GM23338 (cell line): ENCODE data around the gene CACNA1D. TPM values are rescaled to one million over a fixed set of nuclear protein-coding genes. Genes with fewer than 3 reads are reported as not detected.

Experiments used
- ATAC-seq: fragments of 200-7000 bp; cut with Tn5 transposase; 3 replicates; pipeline ENCODE4 v1.9.1; 2020
- DNase-seq: peaks from one replicate; pipeline ENCODE4 v3.0.0-alpha.2; 2015; ENCODE audit warnings: low spot score
- H2AFZ ChIP-seq: fragments of 200-600 bp; sonication (generic); 2 replicates; pipeline ENCODE4 v1.8.0; 2016; ENCODE audit warnings: antibody characterized with exemption, mild to moderate bottlenecking, moderate library complexity
- H3F3A ChIP-seq: fragments of 200-600 bp; sonication (generic); replicated peaks from 2 replicates; pipeline ENCODE4 v1.8.0; 2017; ENCODE audit warnings: antibody characterized with exemption, mixed run types, low read depth
- H3K27ac ChIP-seq: fragments of 200-600 bp; sonication (generic); 2 replicates; pipeline ENCODE4 v1.6.1; 2016; ENCODE audit warnings: low read depth
- H3K27me3 ChIP-seq: fragments of 200-600 bp; sonication (generic); 2 replicates; pipeline ENCODE4 v1.8.0; 2016; ENCODE audit warnings: mild to moderate bottlenecking, mixed run types, moderate library complexity; ENCODE audit not compliant: insufficient read depth
- H3K36me3 ChIP-seq: fragments of 200-600 bp; sonication (generic); 2 replicates; pipeline ENCODE4 v1.8.0; 2016; ENCODE audit warnings: mild to moderate bottlenecking; ENCODE audit not compliant: insufficient read depth
- H3K4me1 ChIP-seq: fragments of 200-600 bp; sonication (generic); 2 replicates; pipeline ENCODE4 v1.8.0; 2016; ENCODE audit warnings: mild to moderate bottlenecking, moderate library complexity; ENCODE audit not compliant: insufficient read depth
- H3K4me2 ChIP-seq: fragments of 200-600 bp; sonication (generic); 2 replicates; pipeline ENCODE4 v1.7.1; 2017; ENCODE audit warnings: mixed run types
- H3K4me3 ChIP-seq: fragments of 200-600 bp; sonication (generic); 2 replicates; pipeline ENCODE4 v1.6.1; 2016; ENCODE audit warnings: mixed run types
- H3K79me2 ChIP-seq: fragments of 200-600 bp; sonication (generic); replicated peaks from 2 replicates; pipeline ENCODE4 v1.8.0; 2017; ENCODE audit warnings: mild to moderate bottlenecking; ENCODE audit not compliant: insufficient read depth
- H3K9me2 ChIP-seq: fragments of 200-600 bp; sonication (generic); 2 replicates; pipeline ENCODE4 v1.8.0; 2017; ENCODE audit not compliant: insufficient read depth
- H4K20me1 ChIP-seq: fragments of 200-600 bp; sonication (generic); replicated peaks from 2 replicates; pipeline ENCODE4 v1.8.0; 2017; ENCODE audit warnings: mild to moderate bottlenecking; ENCODE audit not compliant: insufficient read depth
- H3K27ac Mint-ChIP-seq: 2 replicates; pipeline ENCODE4 v1.8.0; 2020; ENCODE audit warnings: inconsistent platforms, mild to moderate bottlenecking, moderate library complexity, mixed read lengths
- H3K27me3 Mint-ChIP-seq: 3 replicates; pipeline ENCODE4 v1.8.0; 2022; ENCODE audit warnings: low read depth, mild to moderate bottlenecking, moderate library complexity, mixed read lengths, inconsistent platforms; ENCODE audit not compliant: insufficient read depth, poor library complexity
- H3K36me3 Mint-ChIP-seq: 3 replicates; pipeline ENCODE4 v1.8.0; 2021; ENCODE audit warnings: low read depth, mild to moderate bottlenecking, inconsistent platforms, moderate library complexity, mixed read lengths
- H3K4me1 Mint-ChIP-seq: 3 replicates; pipeline ENCODE4 v1.8.0; 2020; ENCODE audit warnings: mild to moderate bottlenecking, inconsistent platforms, mixed read lengths
- H3K4me3 Mint-ChIP-seq: 3 replicates; pipeline ENCODE4 v1.8.0; 2021; ENCODE audit warnings: moderate library complexity, mild to moderate bottlenecking, inconsistent platforms, mixed read lengths
- H3K9me3 Mint-ChIP-seq: 3 replicates; pipeline ENCODE4 v1.8.0; 2020; ENCODE audit warnings: moderate library complexity, mild to moderate bottlenecking, inconsistent platforms, mixed read lengths
- CREB1 ChIP-seq: fragments of 250-450 bp; sonication (Bioruptor Pico); IDR thresholded peaks from 2 replicates; pipeline ENCODE4 v1.5.0; 2020; ENCODE audit warnings: low read depth, mild to moderate bottlenecking, moderate library complexity
- CTCF ChIP-seq, 2 experiments: fragments of 200-600 bp in 1 of 2; sonication (generic) in 1 of 2; conservative IDR thresholded peaks; 2 replicates each; pipeline versions ENCODE4 v1.5.1 to v1.6.1; 2016 to 2017; ENCODE audit warnings: antibody characterized with exemption in 2 of 2, low read depth in 2 of 2, mild to moderate bottlenecking in 2 of 2, moderate library complexity in 1 of 2
- ETS1 ChIP-seq: IDR thresholded peaks from 2 replicates; pipeline ENCODE4 v1.6.1; 2016; ENCODE audit warnings: antibody characterized with exemption
- EZH2 ChIP-seq: fragments of 200-600 bp; sonication (generic); IDR thresholded peaks from one replicate; pipeline ENCODE4 v1.8.0; 2017; ENCODE audit warnings: antibody characterized with exemption, mild to moderate bottlenecking, low read depth; ENCODE audit not compliant: unreplicated experiment
- EZH2phosphoT487 ChIP-seq: fragments of 200-600 bp; sonication (generic); IDR thresholded peaks from one replicate; pipeline ENCODE4 v1.8.1; 2018; ENCODE audit warnings: antibody characterized with exemption; ENCODE audit not compliant: unreplicated experiment
- JUNB ChIP-seq: IDR thresholded peaks from one replicate; pipeline ENCODE4 v1.6.1; 2016; ENCODE audit warnings: antibody characterized with exemption; ENCODE audit not compliant: unreplicated experiment
- NANOG ChIP-seq: IDR thresholded peaks from 2 replicates; pipeline ENCODE4 v1.6.1; 2016; ENCODE audit warnings: antibody characterized with exemption, borderline replicate concordance
- POLR2AphosphoS5 ChIP-seq: IDR thresholded peaks from 2 replicates; pipeline ENCODE4 v1.6.1; 2016; ENCODE audit warnings: antibody characterized with exemption, low read depth
- REST ChIP-seq: IDR thresholded peaks from one replicate; pipeline ENCODE4 v1.6.1; 2018; ENCODE audit warnings: antibody characterized with exemption; ENCODE audit not compliant: unreplicated experiment
- STAT1 ChIP-seq: IDR thresholded peaks from one replicate; pipeline ENCODE4 v1.6.1; 2016; ENCODE audit warnings: antibody characterized with exemption; ENCODE audit not compliant: unreplicated experiment
- ZNF114 ChIP-seq: fragments of 250-450 bp; sonication (Bioruptor Pico); IDR thresholded peaks from 2 replicates; pipeline ENCODE4 v1.5.0; 2020; ENCODE audit warnings: mild to moderate bottlenecking, moderate library complexity
- ZNF331 ChIP-seq: fragments of 250-450 bp; sonication (Bioruptor Pico); IDR thresholded peaks from 2 replicates; pipeline ENCODE4 v1.5.0; 2020; ENCODE audit warnings: low read depth, mild to moderate bottlenecking, moderate library complexity
- ZNF462 ChIP-seq: fragments of 250-450 bp; sonication (Bioruptor Pico); IDR thresholded peaks from 2 replicates; pipeline ENCODE4 v1.5.0; 2020; ENCODE audit warnings: mild to moderate bottlenecking, moderate library complexity
- polyA plus RNA-seq: library from polyadenylated mRNA; unstranded; fragments of >200 nt; fragmentation: Nextera tagmentation; extraction: Ambion mirVana; gene quantifications from 2 replicates; pipeline ENCODE4 v1.2.1, GENCODE V29; 2016
- total RNA-seq: library from RNA; depleted of rRNA; stranded (reverse); fragments of >200 nt; shearing (Covaris generic); gene quantifications from 2 replicates; pipeline ENCODE4 v1.2.3, GENCODE V29; 2014

The CACNA1D gene
- total and polyA plus RNA-seq, 2 experiments from 2014 or later: 1.7 to 1.8 TPM

- Mint-ChIP-seq H3K4me3 (peak overlapping the region; percentile 69), H3K4me1 (peaks cover 22% of the 10 kb centered on the region), H3K9me3 (no peaks in the 10 kb centered on the region), H3K36me3 (no peaks in the 10 kb centered on the region), H3K27ac (no peak overlapping the region), H3K27me3 (peaks cover 38% of the 10 kb centered on the region)
- Histone ChIP-seq H3K4me3 (peak overlapping the region; percentile 70), H4K20me1 (no peaks in the 10 kb centered on the region), H2AFZ (peak overlapping the region; percentile 92), H3K36me3 (no peaks in the 10 kb centered on the region), H3F3A (peaks cover 7% of the 10 kb centered on the region), H3K27me3 (peaks cover 66% of the 10 kb centered on the region), H3K4me1 (peaks cover 19% of the 10 kb centered on the region), H3K79me2 (no peaks in the 10 kb centered on the region), H3K27ac (no peak overlapping the region), H3K9me2 (no peaks in the 10 kb centered on the region), H3K4me2 (peak overlapping the region; percentile 95)
- peak; percentile 7; the same call in 2 of the 3 replicates for ATAC-seq
- TF ChIP-seq STAT1 (no peak), REST (no peak), EZH2phosphoT487 (no peak), CREB1 (no peak), ZNF331 (CRISPR knock-in tag) (no peak), ETS1 (no peak), NANOG (no peak), EZH2 (no peak), POLR2AphosphoS5 (no peak), ZNF462 (no peak), JUNB (no peak), CTCF (conservative IDR thresholded peaks at IDR 0.05; ENCODE audit: low read depth in 2 of 2) (no peak), ZNF114 (CRISPR knock-in tag) (no peak)
- DNase-seq: peak; percentile 35
Measured at GRCh38 chr3:53493595-53493962, 832 bp upstream of the CACNA1D start.
